Stimulated activated CD4-positive, alpha-beta T cell treated with anti-CD3 and anti-CD28 coated beads, Interleukin-4, amount 100 ng/mL, for 24 hours (primary cell): Measurements from ENCODE around the gene FLT3.

Experiments used
- DNase-seq: peaks from one replicate; pipeline ENCODE4 v3.0.0-alpha.2; 2020

The FLT3 gene

DNA sequence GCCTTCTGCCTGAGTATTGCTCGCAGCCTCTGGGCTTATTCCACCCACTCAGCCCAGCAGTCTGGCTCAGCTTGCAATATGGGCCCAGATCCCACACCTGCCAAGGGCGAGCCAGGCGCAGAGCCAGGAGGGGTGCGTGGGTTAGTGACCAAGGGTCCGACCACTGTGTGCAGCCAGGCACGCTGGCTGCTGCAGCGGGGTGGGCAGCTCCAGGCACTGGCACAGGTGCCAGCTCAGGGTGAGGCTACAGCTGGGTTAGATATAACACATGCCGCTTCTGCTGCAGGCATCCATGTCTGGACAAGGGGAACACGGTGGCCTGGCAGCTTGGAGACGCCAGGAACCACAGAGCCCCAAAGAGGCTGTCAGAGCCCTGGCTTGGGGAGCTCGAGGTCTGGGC, 99.3 kb downstream of the FLT3 start:
- no peak for DNase-seq

DNA sequence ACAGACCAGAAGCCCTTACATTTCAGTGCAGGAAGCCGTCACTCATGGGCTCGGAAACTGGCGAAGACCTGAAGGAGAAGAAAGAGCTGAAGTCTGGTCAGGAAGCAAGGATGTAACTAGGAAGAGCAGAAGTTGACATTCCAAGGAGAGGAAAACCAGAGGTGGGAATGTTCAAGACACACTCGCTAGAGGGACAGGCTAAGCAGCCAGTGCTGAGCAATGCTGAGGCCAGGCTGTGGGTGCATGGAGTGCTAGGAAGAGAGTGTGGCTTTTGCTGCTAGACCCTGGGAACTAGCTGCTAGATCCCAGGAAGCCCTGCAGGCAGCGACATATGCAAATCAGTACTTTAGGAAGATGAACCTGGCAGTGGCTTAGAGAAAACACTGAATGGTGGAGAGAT, 99.8 kb downstream of the FLT3 start:
- no peak for DNase-seq

DNA sequence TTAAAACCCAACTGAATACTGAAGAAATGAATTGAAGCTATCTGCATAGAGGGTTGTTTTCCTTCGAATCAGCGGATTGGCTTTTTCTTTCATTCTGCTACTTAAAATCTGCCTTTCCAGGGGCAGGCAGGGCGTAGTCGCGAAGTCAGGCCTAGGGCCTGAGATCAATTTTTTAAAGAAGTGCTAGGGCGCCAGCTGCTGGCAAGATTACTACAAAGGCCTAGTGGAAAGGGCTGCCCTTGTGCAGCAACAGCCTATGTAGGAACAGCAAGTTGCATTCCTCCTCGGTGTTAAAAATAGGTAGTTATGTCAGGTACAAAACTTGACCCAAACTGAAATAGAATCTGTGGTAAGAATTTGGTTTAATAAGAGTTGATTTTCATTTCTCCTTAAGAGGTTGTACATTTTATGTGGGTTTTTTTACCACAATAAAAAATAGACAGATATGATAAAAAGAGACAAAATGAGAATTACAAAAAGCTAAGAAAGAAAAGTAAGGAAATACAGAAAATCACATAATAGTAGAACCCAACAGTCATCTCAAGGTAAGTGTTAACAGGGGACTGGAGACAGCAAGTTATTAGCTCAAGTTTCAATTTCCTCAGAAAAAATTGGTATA, 102.4 kb downstream of the FLT3 start:
- no peak for DNase-seq

DNA sequence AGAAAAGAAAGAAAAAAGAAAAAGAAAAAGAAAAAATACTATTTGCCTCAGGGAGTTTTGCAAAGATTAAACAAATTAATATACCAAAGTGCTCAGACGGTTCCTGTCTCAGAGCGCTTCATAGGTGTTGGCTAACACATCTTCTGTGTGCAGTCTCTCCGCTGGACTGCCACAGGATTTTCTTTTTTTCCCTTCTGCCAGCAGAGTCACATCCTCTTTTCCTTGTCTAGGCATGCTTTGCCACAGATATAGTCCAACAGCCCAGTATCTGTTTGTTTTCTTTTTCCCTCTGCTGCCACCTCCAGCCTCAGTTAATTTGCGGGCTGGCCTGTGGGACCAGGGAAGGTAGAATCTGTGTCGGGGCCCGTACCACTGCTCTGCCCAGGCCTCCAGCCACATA, 108.5 kb downstream of the FLT3 start:
- DNase-seq: no peak

DNA sequence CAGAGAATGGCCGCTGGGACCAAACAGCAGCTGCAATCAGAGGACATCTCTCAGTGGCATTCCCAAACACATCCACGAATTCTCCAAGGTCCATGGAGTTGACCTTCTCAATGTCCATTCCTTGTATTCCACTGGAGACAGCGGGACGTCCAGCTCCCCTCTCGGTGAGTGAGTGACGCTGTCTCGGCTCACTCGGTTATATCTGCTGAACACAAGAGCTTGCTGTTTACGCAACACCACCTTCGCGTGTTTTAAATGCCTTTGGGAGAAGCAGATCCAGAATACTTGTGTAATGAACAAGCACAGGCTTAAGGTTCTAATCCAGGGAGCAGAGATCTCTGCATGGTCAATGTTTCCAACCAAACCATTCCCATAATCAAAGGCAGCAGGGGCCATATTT, 111.9 kb downstream of the FLT3 start, which contains the start of gene URAD:
Gene URAD (minus strand): TSS at position 174 of the 400 bp plus-strand sequence. CDS start 56 bp downstream, at position 118.
- DNase-seq: no peak

DNA sequence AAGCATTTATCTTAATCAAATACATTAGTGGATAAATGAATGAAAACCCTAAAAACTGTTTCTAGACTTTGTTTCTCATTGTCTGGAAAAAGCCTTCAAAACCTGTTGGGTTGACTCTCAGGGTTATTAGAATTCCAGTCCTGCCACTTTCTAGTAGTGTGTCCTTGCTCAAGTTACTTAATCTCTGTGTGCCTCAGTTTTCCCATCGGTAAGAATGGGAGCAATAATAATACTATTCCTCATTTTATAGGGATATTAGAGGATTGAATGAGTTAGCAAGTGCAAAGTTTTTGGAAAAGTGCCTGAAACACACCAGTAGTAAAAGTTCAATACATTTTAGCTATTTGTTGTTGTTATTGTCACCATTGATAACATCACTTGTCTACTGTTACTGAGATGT, 114.8 kb downstream of the FLT3 start:
- DNase-seq: no peak

DNA sequence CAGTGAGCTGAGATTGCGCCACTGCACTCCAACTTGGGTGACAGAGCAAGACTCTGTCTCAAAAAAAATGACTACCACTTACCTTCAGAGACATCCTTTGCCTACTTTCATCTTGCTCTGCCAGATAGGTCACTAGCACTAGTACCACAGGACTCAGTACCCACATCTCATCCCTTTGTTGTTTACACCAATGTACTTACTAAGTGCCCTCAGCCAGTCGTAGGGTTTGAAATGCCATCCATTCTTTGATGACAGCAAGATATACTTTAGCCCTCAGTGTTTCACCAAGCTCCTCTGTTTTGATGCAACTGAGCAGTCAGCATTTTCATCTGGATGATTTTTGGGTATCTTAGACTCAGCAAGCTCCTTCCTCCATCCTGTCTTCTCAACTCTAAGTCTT, 118.0 kb downstream of the FLT3 start:
- no peak for DNase-seq

DNA sequence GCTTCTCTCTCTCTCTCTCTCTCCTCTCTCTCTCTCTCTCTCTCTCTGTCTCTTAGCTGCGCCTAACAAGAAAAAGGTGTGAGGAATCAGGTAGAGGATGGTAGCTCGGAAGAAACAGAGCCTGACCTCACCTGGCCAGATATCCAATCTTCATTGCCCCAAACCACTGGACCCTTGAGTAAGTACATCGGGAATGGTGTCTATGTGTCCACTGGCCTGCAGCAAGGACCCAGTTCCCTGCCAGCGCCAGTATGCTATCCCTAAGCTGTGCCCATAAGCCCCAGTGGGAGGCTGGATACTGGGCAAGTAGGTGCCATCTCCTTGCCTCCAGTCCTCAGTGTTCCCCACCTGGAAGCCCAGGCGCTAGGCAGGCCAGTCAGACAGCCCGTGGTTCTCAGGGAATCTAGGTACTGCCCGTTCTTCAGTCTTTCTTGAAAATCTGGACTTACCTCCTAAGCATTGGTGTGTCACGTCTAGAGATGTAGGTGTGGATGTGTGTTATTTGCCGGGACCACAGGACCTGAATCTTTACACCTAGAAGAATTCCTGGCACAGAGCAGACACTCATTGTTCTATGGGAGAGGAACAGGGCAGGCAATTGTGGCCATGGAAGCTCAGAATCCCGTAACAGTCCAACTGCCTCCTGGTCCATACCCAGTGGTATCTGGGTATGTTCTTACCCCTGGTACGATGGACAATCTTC, 119.2 kb downstream of the FLT3 start:
- DNase-seq: no peak

DNA sequence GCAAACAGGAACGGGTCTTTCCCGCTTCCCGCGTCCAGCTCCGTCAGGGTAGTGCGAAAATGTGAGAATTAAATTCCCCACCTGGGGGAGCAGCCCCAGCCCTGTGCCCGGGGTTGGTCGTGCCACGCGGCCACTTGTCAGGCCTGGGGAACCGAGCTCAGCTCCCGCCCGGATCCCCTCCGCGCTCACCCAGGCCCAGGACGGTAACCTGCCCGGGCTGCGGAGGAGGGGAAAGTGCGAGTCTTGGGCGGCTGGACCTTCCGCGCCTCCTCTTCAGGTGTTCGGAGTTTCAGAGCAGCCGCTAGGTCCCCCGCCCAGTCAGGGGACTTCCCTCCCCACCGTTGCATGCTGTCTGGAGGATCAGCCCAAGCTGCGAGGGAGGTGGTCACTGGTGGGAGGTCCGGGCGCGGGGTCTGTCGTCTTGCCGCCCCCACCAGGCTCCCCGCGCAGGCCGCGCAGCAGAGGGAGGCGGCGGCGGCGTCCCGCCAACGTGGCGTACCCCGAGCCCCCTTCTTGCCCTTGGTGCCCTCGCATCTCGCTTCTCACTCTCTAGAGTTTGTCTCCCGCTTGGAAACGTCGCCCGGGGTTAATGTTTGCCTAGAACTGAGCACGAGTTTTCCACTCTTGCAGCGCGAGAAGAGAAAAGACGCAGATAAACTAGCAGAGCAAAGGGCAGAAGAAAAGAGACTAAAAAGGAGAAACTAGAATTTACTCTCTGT, 119.9 kb downstream of the FLT3 start:
- no peak for DNase-seq

DNA sequence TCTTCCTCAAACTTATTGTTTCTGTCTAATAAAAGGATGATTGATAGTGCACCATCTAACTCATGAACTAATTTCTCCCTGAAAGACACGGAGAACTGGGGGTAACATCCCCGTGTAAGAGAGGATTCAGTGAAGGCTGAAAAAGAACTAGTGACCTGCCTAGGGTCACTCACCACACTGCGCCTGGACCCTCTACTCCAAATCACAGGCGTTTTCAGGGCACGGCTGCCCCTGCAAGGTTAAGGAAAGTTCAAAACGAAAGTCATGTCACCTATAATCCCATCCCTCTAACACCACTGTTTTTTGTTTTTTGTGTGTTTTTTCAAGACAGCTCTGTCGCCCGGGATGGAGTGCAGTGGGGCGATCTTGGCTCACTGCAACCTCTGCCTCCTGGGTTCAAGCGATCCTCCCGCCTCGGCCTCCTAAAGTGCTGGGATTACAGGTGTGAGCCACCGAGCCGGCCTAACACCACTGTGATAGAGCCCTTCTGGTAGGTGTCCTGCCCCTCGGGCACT, 120.6 kb downstream of the FLT3 start:
- no peak for DNase-seq

DNA sequence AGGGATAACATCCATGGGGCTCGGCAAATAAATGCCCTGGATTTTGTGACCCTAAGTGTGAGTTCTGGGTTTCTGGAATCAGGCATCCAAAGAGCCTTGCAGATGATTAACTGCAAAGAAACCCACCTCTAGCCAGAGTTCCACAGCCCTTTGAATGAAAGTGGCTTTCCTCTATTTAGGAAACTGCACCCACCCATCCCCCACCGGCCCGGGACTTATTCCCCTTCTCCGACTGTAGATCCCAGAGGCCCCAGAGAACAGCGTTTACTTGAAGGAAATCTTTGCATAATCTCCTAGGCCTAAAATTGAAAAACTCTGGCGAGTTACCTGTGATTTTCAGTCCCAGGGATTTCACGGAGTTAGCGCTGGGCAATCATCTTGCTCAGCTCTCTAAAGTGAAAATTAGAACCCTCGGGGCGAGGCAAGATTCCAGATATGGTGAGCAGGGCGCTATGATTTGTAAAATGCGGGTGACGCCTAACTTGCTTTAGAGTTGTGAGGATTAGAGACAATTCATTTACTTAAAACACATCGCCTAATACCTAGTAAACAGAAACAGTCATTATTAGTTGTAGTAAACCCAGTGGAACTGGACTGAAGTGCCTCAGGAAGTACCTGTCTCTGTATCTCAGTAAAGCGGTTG, 121.3 kb downstream of the FLT3 start:
- DNase-seq: no peak

DNA sequence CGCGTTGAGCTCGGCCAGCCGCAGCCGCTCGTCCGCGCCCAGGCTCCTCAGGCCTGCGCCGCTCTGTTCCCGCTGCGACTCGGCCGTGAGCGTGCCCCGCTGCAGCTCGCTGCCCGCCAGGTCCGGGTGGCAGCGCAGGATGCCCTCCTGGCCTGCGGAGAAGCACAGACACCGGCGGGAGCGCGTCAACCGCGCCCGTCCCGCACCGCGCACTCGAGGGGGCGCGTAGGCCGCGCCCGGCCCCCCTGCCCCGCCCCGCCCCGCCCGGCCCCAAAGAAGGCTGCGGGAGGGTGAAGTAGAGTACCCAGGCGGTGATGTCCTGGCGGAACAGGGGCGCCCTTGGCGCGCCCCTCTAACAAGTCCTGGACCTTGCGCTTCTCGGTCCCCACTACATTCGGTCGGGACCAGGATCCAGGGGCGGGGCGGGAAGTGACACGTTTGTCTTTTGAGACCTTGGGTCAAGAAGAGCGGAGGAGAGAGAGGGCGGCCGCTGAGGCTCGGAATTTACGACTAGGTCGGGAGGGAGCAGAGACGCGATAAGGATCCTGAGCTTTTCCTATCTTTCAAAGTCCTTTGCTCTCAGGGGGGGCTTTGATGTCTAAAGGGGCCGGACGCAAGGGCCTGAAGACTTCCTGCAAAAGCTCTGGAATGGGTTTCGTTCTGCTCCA, 121.9 kb downstream of the FLT3 start:
- no peak for DNase-seq

DNA sequence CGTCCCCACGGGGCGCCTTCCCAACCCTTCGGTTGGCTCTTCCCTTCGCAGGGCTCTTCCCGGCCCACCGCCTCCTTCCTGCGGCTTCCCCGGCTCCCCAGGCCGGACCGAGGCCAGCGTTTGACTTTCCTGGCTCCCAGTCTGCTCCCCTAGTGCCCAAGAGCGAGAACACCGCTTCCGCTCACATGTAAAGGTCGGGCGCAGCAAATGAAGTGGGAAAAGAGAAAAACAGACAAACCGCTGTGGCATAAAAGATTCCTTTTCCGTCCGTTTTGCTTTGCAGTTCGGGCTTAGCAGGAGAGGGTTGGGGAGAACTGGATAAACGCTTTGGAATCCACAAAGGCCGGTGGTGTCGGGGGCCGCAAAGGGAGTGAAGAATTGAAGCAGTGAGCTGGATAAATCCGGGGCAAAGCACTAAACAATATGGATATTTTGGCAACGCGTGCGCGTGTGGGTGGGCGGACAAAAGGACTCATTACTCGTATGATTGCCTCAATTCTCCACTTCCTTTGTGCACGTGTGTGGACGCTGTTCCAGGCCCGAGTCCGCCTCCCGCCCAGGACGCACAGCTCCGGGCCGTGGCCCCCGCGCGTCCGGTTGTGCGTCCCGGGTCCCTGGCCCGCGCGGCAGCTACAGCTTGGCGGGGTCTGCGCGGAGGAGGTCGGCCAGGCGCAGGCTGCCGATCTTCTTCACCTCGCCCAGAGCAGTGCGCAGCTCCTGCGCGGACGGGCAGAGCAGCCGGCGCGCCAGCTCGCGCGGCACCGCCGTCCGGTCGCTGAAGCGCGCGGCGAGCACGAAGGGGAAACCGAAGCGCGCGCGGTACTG, 122.7 kb downstream of the FLT3 start:
- DNase-seq: no peak

DNA sequence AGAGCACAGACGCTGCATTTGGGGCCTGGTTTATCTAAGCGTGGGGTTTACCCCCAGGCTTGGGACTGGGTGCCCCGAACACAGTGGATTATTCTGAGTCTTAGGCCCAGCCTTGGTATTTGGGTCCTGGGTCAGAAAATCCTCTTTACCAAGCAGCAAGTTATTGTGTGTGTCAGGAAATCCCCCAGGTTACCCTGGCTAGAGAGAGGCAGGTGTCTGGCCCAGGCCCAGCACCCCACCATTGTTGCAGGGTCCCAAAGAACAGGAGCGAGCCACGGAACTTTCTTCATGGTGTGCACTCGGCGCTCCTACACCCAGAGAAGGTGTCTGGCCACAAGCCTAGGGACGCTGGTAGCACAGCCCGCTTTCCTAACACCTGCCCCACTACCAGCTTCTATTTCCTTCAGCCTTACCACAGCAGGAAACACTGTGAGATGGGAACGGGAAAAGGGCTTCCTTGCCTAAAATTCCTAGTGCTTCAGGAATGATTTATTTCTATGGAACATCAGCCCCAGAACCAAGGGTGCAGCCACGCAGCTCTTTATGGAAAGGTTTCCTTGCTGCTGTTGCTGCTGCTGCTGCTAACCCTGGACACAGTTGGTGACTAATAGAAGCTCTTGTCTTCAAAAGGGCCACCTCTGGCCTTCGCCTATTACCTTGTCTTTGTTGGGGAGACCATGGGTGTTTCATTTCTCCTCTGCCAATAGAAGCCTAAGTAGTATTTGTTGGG, 123.8 kb downstream of the FLT3 start:
- no peak for DNase-seq

DNA sequence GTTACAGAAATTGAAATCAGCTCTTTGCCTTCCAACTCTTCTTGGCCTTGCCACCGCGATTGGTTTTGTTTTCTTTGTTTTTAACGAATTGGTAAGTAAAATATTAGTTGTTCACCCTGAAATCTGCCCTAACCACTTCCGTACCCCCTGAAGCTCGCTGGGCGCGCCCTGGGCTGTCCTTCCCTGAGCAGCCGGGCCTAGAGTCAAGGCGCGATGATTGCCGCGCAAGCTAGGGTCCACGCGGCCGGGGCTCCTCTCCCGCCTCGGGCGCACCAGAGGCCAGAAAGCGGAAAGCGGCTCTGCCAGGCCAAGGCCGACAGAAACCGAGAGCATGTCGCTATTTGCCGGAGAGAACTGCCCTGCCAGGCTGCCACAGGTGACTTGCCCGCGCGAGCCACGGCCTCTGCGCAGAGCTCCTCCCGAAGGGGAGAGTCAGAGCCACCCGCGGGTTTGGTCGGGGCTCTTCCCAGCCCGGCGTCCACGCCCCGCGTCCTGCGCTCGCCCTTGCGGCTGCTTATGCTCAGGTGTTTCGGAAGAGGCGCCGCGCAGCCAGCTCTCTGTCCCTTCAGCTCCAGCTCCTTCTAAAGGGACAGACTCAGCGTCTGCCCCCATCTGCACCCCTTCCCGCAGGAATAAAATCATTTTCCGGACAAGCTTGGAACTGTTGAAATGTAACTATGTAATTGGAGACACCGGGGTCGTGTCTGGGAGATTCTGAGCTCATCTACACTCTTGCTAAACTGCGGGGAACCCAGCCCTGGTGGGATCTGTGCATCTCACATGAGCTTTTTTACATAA, 124.6 kb downstream of the FLT3 start:
- no peak for DNase-seq

DNA sequence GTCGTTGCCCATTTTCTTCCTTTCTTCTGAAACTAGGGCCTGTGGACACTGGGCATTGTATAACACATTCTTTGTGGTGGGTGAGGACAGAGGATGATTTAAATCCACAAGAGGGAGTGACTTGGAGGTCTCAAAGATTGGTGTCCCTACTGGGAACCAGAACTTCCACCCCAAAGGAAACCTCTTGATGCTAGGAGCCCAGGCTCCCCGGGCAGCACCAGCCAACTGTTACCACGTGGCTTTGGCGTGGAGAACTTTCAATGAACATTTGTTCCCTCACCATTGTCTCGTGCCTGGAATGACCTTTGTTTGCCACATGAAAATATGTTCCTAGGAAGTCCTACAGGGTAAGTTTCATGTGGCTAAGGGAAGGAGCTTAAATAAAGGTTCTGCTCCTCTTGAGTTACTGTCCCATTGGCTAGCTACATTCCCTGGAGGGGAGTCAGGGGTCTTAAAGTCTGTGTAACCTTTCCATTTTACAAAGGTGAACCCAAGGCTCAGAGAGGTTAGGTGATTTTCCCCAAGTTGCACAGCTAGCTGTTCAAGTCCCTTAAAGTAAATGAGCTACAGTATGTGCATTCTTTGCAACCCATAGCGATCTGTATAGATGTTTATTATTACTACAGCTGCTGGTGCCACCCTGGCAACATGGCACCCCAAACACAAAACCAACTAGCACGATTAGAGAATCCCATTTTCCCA, 126.3 kb downstream of the FLT3 start:
- no peak for DNase-seq

DNA sequence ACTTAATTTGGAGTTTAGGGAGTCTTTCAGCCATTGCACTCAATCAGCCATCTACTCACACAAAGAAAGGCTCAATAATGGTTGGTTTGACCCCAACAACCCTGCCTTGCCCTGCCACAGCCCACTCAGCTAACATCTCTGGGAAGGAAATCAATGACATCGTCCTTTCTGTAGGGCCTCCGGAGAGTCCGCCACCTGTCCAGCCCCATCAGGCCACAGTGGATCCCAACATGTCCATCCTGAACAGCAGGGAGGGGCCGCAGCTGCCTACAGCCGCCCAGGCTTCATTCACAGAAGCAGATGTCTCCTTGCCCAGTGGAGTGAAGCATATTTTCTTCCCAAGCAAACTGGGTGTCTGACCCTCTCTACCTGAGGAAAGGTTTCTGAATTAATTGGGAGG, 127.1 kb downstream of the FLT3 start:
- no peak for DNase-seq

DNA sequence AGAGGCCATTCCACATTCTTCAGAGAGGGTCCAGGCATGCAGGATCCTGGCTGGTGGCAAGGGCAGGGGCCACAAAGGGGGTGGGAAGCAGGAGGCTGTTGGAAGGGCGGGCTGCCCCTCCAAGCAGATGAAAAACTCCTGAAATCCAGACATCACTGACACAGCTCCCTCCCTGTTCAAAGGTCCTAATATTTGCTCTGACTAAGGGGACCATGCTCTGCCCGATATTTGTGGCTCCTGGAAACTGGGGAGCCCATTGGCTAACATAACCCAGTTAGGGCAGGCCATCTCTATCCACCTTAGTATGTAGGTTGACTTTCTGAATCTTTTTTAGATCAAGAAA, 127.9 kb downstream of the FLT3 start:
- DNase-seq: no peak

DNA sequence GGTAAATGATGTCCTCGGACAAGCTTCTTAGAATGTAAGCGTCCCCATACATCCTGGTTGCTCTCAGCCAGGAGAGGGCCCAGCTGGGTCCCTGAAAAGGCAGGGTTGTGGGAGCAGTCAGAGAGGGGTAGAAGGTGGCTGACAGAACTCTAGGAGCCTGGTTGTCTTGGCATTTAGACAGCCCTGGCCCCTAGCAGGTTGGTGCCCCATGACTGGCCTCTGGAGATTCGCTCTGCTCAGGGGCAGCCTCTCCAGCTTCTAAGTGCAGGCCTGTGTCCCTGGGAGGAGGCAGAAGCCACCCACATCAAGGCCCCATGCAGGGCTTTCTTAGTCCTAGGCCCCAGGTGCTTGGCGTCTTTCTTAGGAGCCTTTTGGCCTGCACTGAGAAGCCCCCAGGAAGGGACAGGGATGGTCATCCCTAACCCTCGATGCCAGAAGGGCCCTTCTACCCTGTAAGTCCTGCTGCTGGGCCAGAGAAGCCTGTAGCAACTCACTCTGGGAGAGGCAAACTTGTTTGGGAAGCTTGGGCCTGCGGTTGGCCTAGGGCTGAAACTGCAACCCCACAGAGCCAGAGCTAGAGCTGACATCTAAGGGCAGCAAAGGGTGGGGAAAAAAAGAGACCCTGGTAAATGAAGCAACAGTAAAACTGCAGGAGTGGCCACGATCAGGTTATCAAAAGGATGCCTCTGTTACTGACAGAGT, 128.4 kb downstream of the FLT3 start:
- DNase-seq: no peak
